Rectal smooth muscle tissue (tissue), 1 donor: ENCODE measurements around the gene C5orf15.

ENCODE experiments used
- H3K27ac ChIP-seq: one replicate; pipeline ENCODE4 v1.7.0; 2013; ENCODE audit warnings: low read depth, low read length, inconsistent platforms
- H3K27me3 ChIP-seq: one replicate; pipeline ENCODE4 v1.7.0; 2013; ENCODE audit warnings: low read length; ENCODE audit not compliant: control insufficient read depth, insufficient read depth
- H3K36me3 ChIP-seq: one replicate; pipeline ENCODE4 v1.7.0; 2013; ENCODE audit warnings: low read length; ENCODE audit not compliant: control insufficient read depth, insufficient read depth
- H3K4me1 ChIP-seq: one replicate; pipeline ENCODE4 v1.7.0; 2013; ENCODE audit warnings: low read length; ENCODE audit not compliant: control insufficient read depth, insufficient read depth
- H3K4me3 ChIP-seq: one replicate; pipeline ENCODE4 v1.7.0; 2013; ENCODE audit warnings: low read length
- H3K9ac ChIP-seq: one replicate; pipeline ENCODE4 v1.7.0; 2013; ENCODE audit warnings: low read length

Gene C5orf15

GRCh38 chr5:133968204-133968980 is at the start of gene C5orf15:
Gene C5orf15 (minus strand): TSS chr5:133968625. CDS start chr5:133968584, 41 bp downstream.
- H3K27ac ChIP-seq = peak within 1 kb of the TSS; percentile 93
- H3K4me1 ChIP-seq = peaks cover 5% of the 10 kb centered on the region
- H3K9ac ChIP-seq = peak within 1 kb of the TSS; percentile 86
- H3K36me3 ChIP-seq = peaks cover 9% of the 10 kb centered on the region
- H3K27me3 ChIP-seq = no peaks in the 10 kb centered on the region
- peak within 1 kb of the TSS; percentile 99 for H3K4me3 ChIP-seq

DNA sequence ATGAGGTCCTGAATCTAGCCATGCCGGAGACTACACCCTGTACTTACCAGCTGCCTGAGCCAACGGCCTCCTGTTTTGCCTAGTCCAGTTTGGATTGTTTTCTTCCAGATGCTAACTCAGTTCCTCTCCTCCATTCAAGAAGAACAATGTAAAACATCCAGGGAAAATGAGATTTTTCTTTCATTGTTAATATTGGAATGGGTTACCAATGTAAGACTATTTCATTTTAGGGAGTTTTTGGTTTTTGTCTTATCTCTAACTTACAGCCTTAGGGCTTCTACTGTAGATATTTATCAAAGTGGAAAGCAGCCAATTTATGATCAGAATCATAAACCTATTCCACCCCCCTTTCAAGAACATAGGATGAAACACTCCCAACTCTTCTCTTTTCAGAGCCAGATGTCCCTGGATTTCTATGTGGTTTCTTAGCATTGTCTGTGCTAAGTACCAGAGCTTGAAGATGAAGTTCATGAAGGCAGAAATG is 39.9 kb upstream of the C5orf15 start:
- Histone ChIP-seq H3K36me3 (no peaks in the 10 kb centered on the region), H3K27ac (no peak overlapping the region)

GRCh38 chr5:134007581-134008265 is 39.3 kb upstream of the C5orf15 start:
- H3K27ac ChIP-seq = no peak overlapping the region
- no peak overlapping the region for H3K9ac ChIP-seq
- no peaks in the 10 kb centered on the region for H3K27me3 ChIP-seq
- no peaks in the 10 kb centered on the region for H3K36me3 ChIP-seq
- H3K4me3 ChIP-seq = no peak overlapping the region
- peaks cover 17% of the 10 kb centered on the region for H3K4me1 ChIP-seq

More for the DNA sequence above, 39.9 kb upstream of the C5orf15 start:
- Histone ChIP-seq H3K27me3 (no peaks in the 10 kb centered on the region), H3K9ac (no peak overlapping the region), H3K4me3 (no peak overlapping the region), H3K4me1 (peaks cover 12% of the 10 kb centered on the region)

DNA sequence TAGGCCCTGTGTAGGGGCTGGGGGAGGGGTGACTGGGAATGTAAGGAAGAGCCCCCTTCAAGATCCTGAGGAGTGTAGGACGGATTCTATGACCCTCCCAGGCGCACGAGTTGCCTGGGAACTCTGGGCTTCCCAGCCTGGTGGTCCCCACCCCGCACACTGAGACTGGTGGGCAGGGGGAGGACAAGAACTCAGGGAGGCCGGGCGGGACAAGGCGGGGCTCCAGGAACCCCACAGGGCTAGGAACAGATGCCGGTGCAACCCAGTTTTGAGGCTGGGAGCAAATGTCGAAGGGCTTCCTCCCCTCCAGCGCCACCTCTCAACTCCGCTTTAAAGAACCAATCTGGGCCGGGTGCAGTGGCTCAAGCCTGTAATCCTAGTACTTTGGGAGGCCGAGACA is 37.7 kb upstream of the C5orf15 start:
- H3K27me3 ChIP-seq = no peaks in the 10 kb centered on the region
- peak overlapping the region; percentile 83 for H3K9ac ChIP-seq
- no peaks in the 10 kb centered on the region for H3K36me3 ChIP-seq
- H3K27ac ChIP-seq = peak overlapping the region; percentile 97
- peak overlapping the region; percentile 81 for H3K4me3 ChIP-seq
- peaks cover 28% of the 10 kb centered on the region for H3K4me1 ChIP-seq

- H3K4me1 ChIP-seq = peaks cover 28% of the 10 kb centered on the region
- H3K27ac ChIP-seq = peak overlapping the region; percentile 97
- no peaks in the 10 kb centered on the region for H3K27me3 ChIP-seq
- no peaks in the 10 kb centered on the region for H3K36me3 ChIP-seq
- peak overlapping the region; percentile 81 for H3K4me3 ChIP-seq
- H3K9ac ChIP-seq = peak overlapping the region; percentile 83
These were observed 37.1 kb upstream of the C5orf15 start for GRCh38 chr5:134005417-134006061.

DNA sequence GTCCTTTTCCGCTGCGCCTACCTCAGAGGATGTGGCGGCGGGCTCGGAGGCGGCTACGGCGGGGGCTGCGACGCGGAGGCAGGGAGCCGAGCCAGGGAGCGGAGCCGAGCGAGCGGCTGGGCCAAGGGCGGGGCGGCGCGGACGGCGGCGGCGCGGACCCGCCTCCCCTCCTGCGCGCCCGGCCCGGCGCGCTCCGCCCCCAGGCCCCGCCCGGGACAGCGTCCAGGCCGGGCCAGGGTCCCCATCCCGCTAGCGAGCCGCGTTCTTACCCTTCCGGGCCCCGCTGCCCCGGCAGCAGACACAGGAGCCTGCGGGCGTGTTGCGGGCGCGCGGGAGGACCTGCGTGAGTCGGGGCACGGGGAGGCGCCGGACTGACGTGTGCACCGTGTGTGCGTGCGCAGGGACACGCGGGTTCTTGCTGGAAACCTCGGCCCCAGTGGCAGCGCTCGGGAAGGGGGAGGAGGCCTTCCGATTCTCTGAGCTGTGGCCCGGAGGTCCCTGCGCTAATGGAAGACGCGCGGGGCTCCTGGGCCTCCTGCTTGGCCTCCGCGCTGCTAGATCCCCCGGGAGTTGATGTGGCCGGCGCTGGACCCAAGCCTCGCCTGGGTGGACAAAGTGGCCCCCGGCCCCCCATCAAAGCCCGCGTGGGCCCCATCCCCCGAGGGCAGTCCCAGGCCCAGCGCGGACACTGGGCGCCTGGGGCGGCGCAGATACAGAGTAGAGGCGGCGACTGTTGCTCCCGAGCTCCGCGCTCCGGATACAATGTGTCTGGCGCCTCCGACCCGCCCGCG is 36.4 kb upstream of the C5orf15 start, which contains the start of gene VDAC1:
Gene VDAC1 (minus strand): TSS at position 350 of the 791 bp plus-strand sequence. CDS start 11,963 bp downstream, outside the sequence.
- Histone ChIP-seq H3K27me3 (no peaks in the 10 kb centered on the region), H3K9ac (peak within 1 kb of the TSS; percentile 90), H3K27ac (peak within 1 kb of the TSS; percentile 97), H3K36me3 (no peaks in the 10 kb centered on the region), H3K4me1 (peaks cover 28% of the 10 kb centered on the region), H3K4me3 (peak within 1 kb of the TSS; percentile 81)

- Histone ChIP-seq H3K4me1 (peaks cover 28% of the 10 kb centered on the region), H3K36me3 (no peaks in the 10 kb centered on the region), H3K9ac (peak overlapping the region; percentile 90), H3K4me3 (peak overlapping the region; percentile 81), H3K27ac (peak overlapping the region; percentile 97), H3K27me3 (no peaks in the 10 kb centered on the region)
These were observed 35.6 kb upstream of the C5orf15 start for GRCh38 chr5:134003817-134004625.

DNA sequence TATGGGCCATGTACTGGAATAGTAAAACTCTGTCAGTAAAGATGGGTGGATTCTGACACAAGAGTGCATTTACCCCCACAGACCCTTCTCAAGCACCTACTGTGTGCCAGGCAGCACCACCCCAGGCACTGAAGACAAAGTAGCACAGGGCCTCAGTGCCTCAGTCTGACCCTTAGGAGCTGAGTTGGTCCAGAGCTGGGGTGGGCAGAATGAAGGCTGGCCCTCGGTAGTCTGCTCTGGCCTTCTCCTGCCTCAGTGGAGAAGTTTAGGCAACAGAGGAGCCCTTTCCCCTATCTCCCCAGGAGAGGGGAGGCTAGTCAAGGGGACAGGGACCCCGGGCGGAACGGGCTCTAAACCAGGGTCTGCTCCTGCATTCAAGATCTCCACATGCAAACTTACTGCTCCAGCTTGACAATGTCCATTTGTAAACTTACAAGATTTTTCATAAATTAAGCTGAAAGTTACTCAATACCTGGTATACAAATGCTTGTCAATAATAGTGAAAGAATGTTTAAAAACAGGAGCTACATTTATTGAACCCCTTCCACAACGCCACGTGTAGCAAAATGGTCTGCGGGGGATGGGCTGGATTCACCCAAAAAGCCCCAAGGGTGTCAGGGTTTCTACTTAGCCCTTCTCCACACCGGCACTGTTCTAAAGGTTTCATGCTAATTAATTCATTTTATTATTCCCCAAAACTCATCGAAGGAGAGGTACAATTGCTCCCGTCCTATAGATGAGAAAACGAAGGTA is 34.8 kb upstream of the C5orf15 start:
- H3K27ac ChIP-seq = peak overlapping the region; percentile 97
- H3K27me3 ChIP-seq = no peaks in the 10 kb centered on the region
- H3K4me3 ChIP-seq = peak overlapping the region; percentile 81
- peaks cover 28% of the 10 kb centered on the region for H3K4me1 ChIP-seq
- H3K36me3 ChIP-seq = no peaks in the 10 kb centered on the region
- H3K9ac ChIP-seq = peak overlapping the region; percentile 90

DNA sequence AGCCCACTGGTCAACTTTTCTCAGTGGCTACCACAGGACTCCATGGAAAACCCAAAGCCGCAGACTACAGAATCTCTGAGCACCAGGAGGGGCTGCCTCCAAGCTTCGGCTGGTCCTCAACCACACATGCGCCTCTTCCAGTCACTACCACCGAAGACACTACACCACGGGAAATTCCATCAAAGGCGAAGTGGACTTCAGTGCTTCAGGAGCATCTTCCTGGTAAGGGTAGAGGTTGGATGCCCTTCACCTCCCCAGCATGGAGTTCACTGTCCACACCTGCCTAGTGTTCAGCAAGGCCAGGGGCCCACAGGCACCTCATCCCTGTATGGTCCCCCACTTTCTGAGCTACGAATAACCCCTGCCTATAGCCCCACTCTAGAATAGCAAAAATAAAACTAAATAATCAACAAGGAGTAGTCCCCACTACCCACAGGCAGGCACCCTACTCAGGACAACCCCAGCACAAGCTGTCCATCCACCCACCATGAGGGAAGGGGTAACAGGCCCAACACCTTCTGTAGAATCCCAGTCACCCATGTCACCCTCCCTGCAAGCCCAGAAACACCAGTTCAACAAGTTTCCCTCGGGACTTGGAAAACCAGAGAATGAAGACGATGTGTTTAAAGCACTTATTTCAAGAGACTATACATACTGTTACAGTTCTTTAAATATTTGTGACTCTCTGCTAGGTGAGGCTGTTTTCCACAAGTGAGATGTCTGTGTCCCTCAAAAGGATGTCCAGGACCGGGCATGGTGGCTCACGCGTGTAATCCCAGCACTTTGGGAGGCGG is 33.7 kb upstream of the C5orf15 start:
- H3K9ac ChIP-seq = no peak overlapping the region
- H3K4me3 ChIP-seq = no peak overlapping the region
- H3K27me3 ChIP-seq = no peaks in the 10 kb centered on the region
- no peaks in the 10 kb centered on the region for H3K36me3 ChIP-seq
- H3K27ac ChIP-seq = no peak overlapping the region
- peaks cover 28% of the 10 kb centered on the region for H3K4me1 ChIP-seq

GRCh38 chr5:134000696-134001453 is 32.5 kb upstream of the C5orf15 start:
- Histone ChIP-seq H3K27ac (no peak overlapping the region), H3K27me3 (no peaks in the 10 kb centered on the region), H3K36me3 (no peaks in the 10 kb centered on the region), H3K4me1 (peaks cover 29% of the 10 kb centered on the region), H3K4me3 (no peak overlapping the region), H3K9ac (no peak overlapping the region)
